ENCODE results near the gene PHF13.

PHF13 gene

DNA sequence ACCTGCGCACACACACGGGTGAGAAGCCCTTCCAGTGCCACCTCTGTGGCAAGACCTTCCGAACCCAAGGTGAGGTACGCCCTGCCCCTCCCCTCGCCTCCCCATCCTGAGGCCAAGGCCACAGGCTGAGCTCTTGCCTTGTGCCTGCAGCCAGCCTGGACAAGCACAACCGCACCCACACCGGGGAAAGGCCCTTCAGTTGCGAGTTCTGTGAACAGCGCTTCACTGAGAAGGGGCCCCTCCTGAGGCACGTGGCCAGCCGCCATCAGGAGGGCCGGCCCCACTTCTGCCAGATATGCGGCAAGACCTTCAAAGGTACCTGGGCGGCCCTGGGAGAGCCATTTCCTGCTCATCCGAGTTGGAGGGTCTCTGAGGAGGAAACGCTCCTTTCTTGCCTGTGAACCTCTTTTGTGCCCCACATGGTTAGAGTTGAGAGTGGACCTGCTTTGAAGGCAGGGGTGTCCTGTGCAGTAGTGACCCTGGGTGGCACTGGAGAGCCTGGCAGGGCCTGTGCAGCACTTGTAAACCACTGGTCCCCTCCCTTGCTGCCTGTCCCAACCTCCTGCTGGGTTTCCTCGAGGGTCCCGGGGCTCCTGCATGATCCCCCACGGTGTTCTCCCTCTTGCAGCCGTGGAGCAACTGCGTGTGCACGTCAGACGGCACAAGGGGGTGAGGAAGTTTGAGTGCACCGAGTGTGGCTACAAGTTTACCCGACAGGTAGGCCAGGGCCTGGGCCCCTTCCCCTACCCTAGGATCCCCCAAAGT is 25.2 kb upstream of the PHF13 start:
- Histone ChIP-seq H3K4me3 (no peak overlapping the region), H3K27me3 (no peaks in the 10 kb centered on the region), H3K9me3 (no peaks in the 10 kb centered on the region), H3K4me1 (peaks cover 0 to 82% (median 71%) of the 10 kb centered on the region in 4 donors), H3K36me3 (peaks cover 39 to 69% (median 62%) of the 10 kb centered on the region in 3 donors), H3K27ac (peak overlapping the region in 1 of 2 donors; percentile 86)
- DNase-seq = no peak
- intact Hi-C loops (cut with DNase I; ENCODE audit: low total_unique reads) = loop anchor here (10.0 kb wide), 1 partner anchor 46 kb away; no protein-coding TSS in a partner anchor
- TF ChIP-seq, protein P1, sequence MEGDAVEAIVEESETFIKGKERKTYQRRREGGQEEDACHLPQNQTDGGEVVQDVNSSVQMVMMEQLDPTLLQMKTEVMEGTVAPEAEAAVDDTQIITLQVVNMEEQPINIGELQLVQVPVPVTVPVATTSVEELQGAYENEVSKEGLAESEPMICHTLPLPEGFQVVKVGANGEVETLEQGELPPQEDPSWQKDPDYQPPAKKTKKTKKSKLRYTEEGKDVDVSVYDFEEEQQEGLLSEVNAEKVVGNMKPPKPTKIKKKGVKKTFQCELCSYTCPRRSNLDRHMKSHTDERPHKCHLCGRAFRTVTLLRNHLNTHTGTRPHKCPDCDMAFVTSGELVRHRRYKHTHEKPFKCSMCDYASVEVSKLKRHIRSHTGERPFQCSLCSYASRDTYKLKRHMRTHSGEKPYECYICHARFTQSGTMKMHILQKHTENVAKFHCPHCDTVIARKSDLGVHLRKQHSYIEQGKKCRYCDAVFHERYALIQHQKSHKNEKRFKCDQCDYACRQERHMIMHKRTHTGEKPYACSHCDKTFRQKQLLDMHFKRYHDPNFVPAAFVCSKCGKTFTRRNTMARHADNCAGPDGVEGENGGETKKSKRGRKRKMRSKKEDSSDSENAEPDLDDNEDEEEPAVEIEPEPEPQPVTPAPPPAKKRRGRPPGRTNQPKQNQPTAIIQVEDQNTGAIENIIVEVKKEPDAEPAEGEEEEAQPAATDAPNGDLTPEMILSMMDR (IDR thresholded peaks at IDR 0.05) = no peak

DNA sequence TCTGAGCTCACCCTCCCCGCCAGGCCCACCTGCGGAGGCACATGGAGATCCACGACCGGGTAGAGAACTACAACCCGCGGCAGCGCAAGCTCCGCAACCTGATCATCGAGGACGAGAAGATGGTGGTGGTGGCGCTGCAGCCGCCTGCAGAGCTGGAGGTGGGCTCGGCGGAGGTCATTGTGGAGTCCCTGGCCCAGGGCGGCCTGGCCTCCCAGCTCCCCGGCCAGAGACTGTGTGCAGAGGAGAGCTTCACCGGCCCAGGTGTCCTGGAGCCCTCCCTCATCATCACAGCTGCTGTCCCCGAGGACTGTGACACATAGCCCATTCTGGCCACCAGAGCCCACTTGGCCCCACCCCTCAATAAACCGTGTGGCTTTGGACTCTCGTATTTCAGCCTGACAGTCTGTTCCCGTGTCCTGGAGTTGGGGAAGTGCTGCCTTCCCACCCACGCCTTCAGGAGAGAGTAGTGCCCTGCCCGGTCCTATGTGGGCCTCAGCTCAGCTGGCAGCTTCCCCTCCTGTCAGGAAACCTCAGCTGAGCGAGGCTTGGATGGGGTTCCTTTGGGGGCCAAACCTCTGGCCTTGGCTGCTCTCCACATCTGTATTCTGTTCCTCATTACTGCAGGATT is 24.5 kb upstream of the PHF13 start:
- intact Hi-C loops (cut with DNase I; ENCODE audit: low total_unique reads) = loop anchor here (10.0 kb wide), 1 partner anchor 46 kb away; no protein-coding TSS in a partner anchor
- TF ChIP-seq, protein P1 (IDR thresholded peaks at IDR 0.05) = no peak
- peak overlapping the region; percentile 54 to 86 for H3K27ac ChIP-seq
- H3K4me1 ChIP-seq = peaks cover 0 to 88% (median 77%) of the 10 kb centered on the region in 4 donors
- H3K4me3 ChIP-seq = no peak overlapping the region
- no peak for DNase-seq
- H3K9me3 ChIP-seq = no peaks in the 10 kb centered on the region
- H3K36me3 ChIP-seq = peaks cover 46 to 76% (median 69%) of the 10 kb centered on the region in 3 donors
- H3K27me3 ChIP-seq = no peaks in the 10 kb centered on the region

- H3K9me3 ChIP-seq = no peaks in the 10 kb centered on the region
- peaks cover 56 to 86% (median 80%) of the 10 kb centered on the region in 3 donors for H3K36me3 ChIP-seq
- DNase-seq = no peak
- no peak overlapping the region for H3K4me3 ChIP-seq
- H3K27me3 ChIP-seq = no peaks in the 10 kb centered on the region
- TF ChIP-seq, protein P1 (IDR thresholded peaks at IDR 0.05) = no peak
- H3K4me1 ChIP-seq = peaks cover 0 to 98% (median 76%) of the 10 kb centered on the region in 4 donors
- intact Hi-C loops (cut with DNase I; ENCODE audit: low total_unique reads) = no loop called here
- H3K27ac ChIP-seq = peak overlapping the region; percentile 86
Observed at GRCh38 chr1:6590046-6590445, 23.5 kb upstream of the PHF13 start.

GRCh38 chr1:6591222-6591621 is 22.3 kb upstream of the PHF13 start:
- H3K36me3 ChIP-seq = peaks cover 68 to 96% (median 92%) of the 10 kb centered on the region in 3 donors
- intact Hi-C loops (cut with DNase I; ENCODE audit: low total_unique reads) = no loop called here
- no peaks in the 10 kb centered on the region for H3K27me3 ChIP-seq
- DNase-seq = peak; percentile 78 to 94
- H3K4me1 ChIP-seq = peaks cover 0 to 97% (median 85%) of the 10 kb centered on the region in 4 donors
- H3K4me3 ChIP-seq = peak overlapping the region in 1 of 2 donors; percentile 14
- TF ChIP-seq, protein P1 (IDR thresholded peaks at IDR 0.05) = peak in 1 of 2 experiments; percentile 8
- peak overlapping the region; percentile 86 for H3K27ac ChIP-seq
- no peaks in the 10 kb centered on the region for H3K9me3 ChIP-seq

GRCh38 chr1:6591644-6592043 is 21.9 kb upstream of the PHF13 start:
- H3K36me3 ChIP-seq = peaks cover 72 to 96% (median 95%) of the 10 kb centered on the region in 3 donors
- peaks cover 0 to 97% (median 85%) of the 10 kb centered on the region in 4 donors for H3K4me1 ChIP-seq
- DNase-seq = no peak
- intact Hi-C loops (cut with DNase I; ENCODE audit: low total_unique reads) = no loop called here
- H3K4me3 ChIP-seq = peak overlapping the region in 1 of 2 donors; percentile 14
- TF ChIP-seq, protein P1 (IDR thresholded peaks at IDR 0.05) = no peak
- H3K9me3 ChIP-seq = no peaks in the 10 kb centered on the region
- H3K27ac ChIP-seq = peak overlapping the region; percentile 86
- H3K27me3 ChIP-seq = no peaks in the 10 kb centered on the region

All from tibial artery (tissue), 4 donors.